ENCODE data around the gene ZNF165. TPM values are rescaled to one million over a fixed set of nuclear protein-coding genes. Genes with fewer than 3 reads are reported as not detected.

The ZNF165 gene
- total and polyA plus RNA-seq, 2 of the 4 experiments (the other 2 are of a cell fraction): 0.07 to 0.36 TPM

DNA sequence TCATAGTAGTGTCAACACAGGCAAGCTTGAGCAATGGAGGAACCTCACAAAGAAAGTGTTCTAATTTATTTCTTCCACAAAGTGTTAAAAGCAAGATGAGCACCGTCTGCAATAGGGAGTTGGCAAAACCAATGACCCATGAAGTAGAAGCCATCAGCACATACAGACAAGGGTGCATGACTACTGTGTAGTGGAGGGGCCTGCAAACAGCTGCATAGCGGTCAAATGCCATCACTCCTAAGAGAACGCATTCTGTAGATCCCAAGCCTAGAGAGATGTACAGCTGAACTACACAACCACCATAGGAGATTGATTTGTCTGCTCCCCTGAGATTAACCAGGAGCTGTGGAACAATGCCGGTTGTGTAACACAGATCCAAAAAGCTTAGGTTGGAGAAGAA, 26.8 kb upstream of the ZNF165 start:
- Histone ChIP-seq H4K8ac (ENCODE audit: low read depth in 2 of 2, low read length in 2 of 2) (no peak overlapping the region), H2AK5ac (ENCODE audit: low read depth, low read length) (no peak overlapping the region), H3K9me1 (ENCODE audit: insufficient read depth, low read length) (no peaks in the 10 kb centered on the region), H4K91ac (ENCODE audit: insufficient read depth, low read depth, low read length) (no peak overlapping the region), H3K4me1 (ENCODE audit: control insufficient read depth, insufficient read depth, low read length) (no peaks in the 10 kb centered on the region), H3K14ac (replicated peaks; ENCODE audit: low read depth, low read length) (no peak overlapping the region), H3K79me1 (ENCODE audit: low read depth in 1 of 2, low read length in 2 of 2) (no peaks in the 10 kb centered on the region), H3K4me3 (ENCODE audit: insufficient read depth, low read depth, low read length) (no peak overlapping the region), H2BK120ac (ENCODE audit: low read depth, low read length) (no peak overlapping the region), H3K23ac (ENCODE audit: low read depth, low read length) (no peak overlapping the region), H3K4me2 (ENCODE audit: low read depth, low read length) (no peak overlapping the region), H3K27ac (ENCODE audit: insufficient read depth, low read length) (no peak overlapping the region), H2AK9ac (replicated peaks; ENCODE audit: low read depth, low read length, poor library complexity) (no peak overlapping the region), H3K9ac (ENCODE audit: low read depth, low read length) (no peak overlapping the region), H2AFZ (replicated peaks; ENCODE audit: low read length, poor library complexity) (no peak overlapping the region), H3K4ac (ENCODE audit: low read depth, low read length) (no peak overlapping the region), H2BK20ac (ENCODE audit: low read depth, low read length) (no peak overlapping the region), H2BK5ac (ENCODE audit: low read depth, low read length, poor library complexity, severe bottlenecking) (no peak overlapping the region), H3K18ac (ENCODE audit: low read depth, low read length) (no peak overlapping the region), H3K27me3 (ENCODE audit: control insufficient read depth, insufficient read depth, low read length) (no peaks in the 10 kb centered on the region), H3K56ac (ENCODE audit: extremely low read depth, insufficient read depth, low read length) (no peak overlapping the region), H4K5ac (ENCODE audit: low read depth, low read length) (no peak overlapping the region), H2BK15ac (ENCODE audit: low read depth, low read length) (no peak overlapping the region), H3K36me3 (ENCODE audit: control insufficient read depth, insufficient read depth, low read length) (no peaks in the 10 kb centered on the region), H3K9me3 (ENCODE audit: control insufficient read depth, insufficient read depth, low read length) (no peaks in the 10 kb centered on the region), H4K20me1 (ENCODE audit: insufficient read depth, low read length) (no peaks in the 10 kb centered on the region)
- in situ Hi-C loops (cut with MboI; ENCODE audit: low sequenced_read_pairs): no loop called here
- TF ChIP-seq RFX5 (IDR thresholded peaks at IDR 0.05; ENCODE audit: low read depth, low read length) (no peak), RAD21 (IDR thresholded peaks at IDR 0.05; ENCODE audit: low read length) (no peak), MAFK (IDR thresholded peaks at IDR 0.05; ENCODE audit: low read depth, low read length) (no peak), CHD1 (IDR thresholded peaks at IDR 0.05; ENCODE audit: low read depth, low read length) (no peak), BHLHE40 (IDR thresholded peaks at IDR 0.05; ENCODE audit: low read depth, low read length) (no peak), NFE2L2 (IDR thresholded peaks at IDR 0.05; ENCODE audit: low read depth, low read length) (no peak), FOS (IDR thresholded peaks at IDR 0.05; ENCODE audit: low read depth, low read length) (no peak), SMC3 (IDR thresholded peaks at IDR 0.05; ENCODE audit: low read depth, low read length) (no peak), CEBPB (IDR thresholded peaks at IDR 0.05; ENCODE audit: low read depth, low read length) (no peak), RCOR1 (IDR thresholded peaks at IDR 0.05; ENCODE audit: insufficient replicate concordance, low read length) (no peak), MAZ (IDR thresholded peaks at IDR 0.05; ENCODE audit: borderline replicate concordance, low read depth, low read length) (no peak), MXI1 (IDR thresholded peaks at IDR 0.05; ENCODE audit: borderline replicate concordance, low read depth, low read length) (no peak), POLR2A (IDR thresholded peaks at IDR 0.05; ENCODE audit: low read depth, low read length) (no peak)
- TF ChIP-seq, protein P1, sequence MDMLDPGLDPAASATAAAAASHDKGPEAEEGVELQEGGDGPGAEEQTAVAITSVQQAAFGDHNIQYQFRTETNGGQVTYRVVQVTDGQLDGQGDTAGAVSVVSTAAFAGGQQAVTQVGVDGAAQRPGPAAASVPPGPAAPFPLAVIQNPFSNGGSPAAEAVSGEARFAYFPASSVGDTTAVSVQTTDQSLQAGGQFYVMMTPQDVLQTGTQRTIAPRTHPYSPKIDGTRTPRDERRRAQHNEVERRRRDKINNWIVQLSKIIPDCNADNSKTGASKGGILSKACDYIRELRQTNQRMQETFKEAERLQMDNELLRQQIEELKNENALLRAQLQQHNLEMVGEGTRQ (IDR thresholded peaks at IDR 0.05; ENCODE audit: low read depth, low read length): no peak
- TF ChIP-seq, protein P2, sequence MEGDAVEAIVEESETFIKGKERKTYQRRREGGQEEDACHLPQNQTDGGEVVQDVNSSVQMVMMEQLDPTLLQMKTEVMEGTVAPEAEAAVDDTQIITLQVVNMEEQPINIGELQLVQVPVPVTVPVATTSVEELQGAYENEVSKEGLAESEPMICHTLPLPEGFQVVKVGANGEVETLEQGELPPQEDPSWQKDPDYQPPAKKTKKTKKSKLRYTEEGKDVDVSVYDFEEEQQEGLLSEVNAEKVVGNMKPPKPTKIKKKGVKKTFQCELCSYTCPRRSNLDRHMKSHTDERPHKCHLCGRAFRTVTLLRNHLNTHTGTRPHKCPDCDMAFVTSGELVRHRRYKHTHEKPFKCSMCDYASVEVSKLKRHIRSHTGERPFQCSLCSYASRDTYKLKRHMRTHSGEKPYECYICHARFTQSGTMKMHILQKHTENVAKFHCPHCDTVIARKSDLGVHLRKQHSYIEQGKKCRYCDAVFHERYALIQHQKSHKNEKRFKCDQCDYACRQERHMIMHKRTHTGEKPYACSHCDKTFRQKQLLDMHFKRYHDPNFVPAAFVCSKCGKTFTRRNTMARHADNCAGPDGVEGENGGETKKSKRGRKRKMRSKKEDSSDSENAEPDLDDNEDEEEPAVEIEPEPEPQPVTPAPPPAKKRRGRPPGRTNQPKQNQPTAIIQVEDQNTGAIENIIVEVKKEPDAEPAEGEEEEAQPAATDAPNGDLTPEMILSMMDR (conservative IDR thresholded peaks at IDR 0.05; ENCODE audit: low read depth, low read length): no peak
- TF ChIP-seq, protein P3, sequence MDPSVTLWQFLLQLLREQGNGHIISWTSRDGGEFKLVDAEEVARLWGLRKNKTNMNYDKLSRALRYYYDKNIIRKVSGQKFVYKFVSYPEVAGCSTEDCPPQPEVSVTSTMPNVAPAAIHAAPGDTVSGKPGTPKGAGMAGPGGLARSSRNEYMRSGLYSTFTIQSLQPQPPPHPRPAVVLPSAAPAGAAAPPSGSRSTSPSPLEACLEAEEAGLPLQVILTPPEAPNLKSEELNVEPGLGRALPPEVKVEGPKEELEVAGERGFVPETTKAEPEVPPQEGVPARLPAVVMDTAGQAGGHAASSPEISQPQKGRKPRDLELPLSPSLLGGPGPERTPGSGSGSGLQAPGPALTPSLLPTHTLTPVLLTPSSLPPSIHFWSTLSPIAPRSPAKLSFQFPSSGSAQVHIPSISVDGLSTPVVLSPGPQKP (IDR thresholded peaks at IDR 0.05; ENCODE audit: borderline replicate concordance, low read depth, low read length): no peak
- ChIA-PET POLR2A (ENCODE audit: unreplicated experiment) (no interaction called here), CTCF (no interaction called here)
- no TSS peak for BruUV-seq (replicated peaks)
- DNase-seq (no peak), ATAC-seq (ENCODE audit: low read depth) (no peak)
- dilution Hi-C loops (cut with HindIII; ENCODE audit: low sequenced_read_pairs, unreplicated experiment): no loop called here
- intact Hi-C loops (cut with micrococcal nuclease): no loop called here
- no CpG with 5 or more reads among the region's 4 CpGs for WGBS, 2 experiments (ENCODE audit: extremely low coverage in 2 of 2, insufficient read length in 1 of 2)

Measured in IMR-90 (cell line).